Measurements from ENCODE around the gene CWC25.
"Not testable (repeated sequence)": the region's sequence is repeated elsewhere in the genome, so short reads cannot be mapped to it uniquely, and the experiment has no call there.

Gene CWC25

GRCh38 chr17:38824899-38825761 is at the start of gene CWC25:
TSS of gene CWC25 (minus strand) at chr17:38825321. CDS start at chr17:38825183, 138 bp downstream.
- DNase-seq (ENCODE audit: extremely low spot score, insufficient read length, low read depth) (peak; percentile 81), FAIRE-seq (no peak)

DNA sequence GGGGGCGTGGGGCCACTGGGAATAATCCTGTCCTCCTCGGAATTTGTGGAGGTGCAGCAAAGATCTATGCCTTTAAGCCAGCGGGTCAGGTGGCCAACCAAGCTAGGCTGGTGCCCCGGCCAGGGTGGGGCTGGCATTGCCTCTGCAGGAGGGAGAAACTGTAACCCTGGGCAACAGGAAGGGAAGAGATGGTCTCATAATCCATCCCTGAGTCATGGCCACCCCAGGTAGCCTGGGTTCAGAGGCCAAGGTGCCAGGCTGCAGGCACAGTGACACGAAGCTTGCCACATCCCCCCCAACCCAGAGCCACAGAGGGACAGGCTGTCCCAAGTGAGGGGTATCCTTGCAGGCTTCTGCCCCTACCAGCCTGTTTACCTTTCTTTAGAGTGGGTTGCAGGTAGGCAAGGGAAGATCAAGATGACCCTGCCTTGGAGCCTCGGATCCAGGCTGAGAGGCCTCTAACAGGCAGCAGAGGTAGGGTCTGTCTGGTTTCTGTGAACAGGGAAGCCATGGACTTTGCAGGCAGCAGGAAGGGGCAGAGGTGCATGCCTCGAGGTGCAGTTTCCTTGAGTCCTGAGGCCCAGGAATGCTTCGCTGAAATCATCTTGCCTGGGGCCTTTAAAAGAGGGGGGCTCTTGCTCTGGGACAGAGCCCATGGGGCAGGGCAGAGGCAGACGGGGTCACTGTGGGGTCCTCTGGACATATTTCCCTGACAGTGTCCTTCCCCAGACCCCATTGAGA is 48.7 kb upstream of the CWC25 start:
- no peak for DNase-seq (ENCODE audit: extremely low spot score, insufficient read length, low read depth)
- FAIRE-seq: no peak

- DNase-seq (ENCODE audit: extremely low spot score, insufficient read length, low read depth) (no peak), FAIRE-seq (no peak)
Measured at GRCh38 chr17:38872671-38873385, 47.7 kb upstream of the CWC25 start.

- no peak for FAIRE-seq
- no peak for DNase-seq (ENCODE audit: extremely low spot score, insufficient read length, low read depth)
Measured at GRCh38 chr17:38872027-38872511, 46.9 kb upstream of the CWC25 start.

GRCh38 chr17:38871247-38872015 is 46.3 kb upstream of the CWC25 start:
- FAIRE-seq: peak; percentile 86
- no peak for DNase-seq (ENCODE audit: extremely low spot score, insufficient read length, low read depth)

DNA sequence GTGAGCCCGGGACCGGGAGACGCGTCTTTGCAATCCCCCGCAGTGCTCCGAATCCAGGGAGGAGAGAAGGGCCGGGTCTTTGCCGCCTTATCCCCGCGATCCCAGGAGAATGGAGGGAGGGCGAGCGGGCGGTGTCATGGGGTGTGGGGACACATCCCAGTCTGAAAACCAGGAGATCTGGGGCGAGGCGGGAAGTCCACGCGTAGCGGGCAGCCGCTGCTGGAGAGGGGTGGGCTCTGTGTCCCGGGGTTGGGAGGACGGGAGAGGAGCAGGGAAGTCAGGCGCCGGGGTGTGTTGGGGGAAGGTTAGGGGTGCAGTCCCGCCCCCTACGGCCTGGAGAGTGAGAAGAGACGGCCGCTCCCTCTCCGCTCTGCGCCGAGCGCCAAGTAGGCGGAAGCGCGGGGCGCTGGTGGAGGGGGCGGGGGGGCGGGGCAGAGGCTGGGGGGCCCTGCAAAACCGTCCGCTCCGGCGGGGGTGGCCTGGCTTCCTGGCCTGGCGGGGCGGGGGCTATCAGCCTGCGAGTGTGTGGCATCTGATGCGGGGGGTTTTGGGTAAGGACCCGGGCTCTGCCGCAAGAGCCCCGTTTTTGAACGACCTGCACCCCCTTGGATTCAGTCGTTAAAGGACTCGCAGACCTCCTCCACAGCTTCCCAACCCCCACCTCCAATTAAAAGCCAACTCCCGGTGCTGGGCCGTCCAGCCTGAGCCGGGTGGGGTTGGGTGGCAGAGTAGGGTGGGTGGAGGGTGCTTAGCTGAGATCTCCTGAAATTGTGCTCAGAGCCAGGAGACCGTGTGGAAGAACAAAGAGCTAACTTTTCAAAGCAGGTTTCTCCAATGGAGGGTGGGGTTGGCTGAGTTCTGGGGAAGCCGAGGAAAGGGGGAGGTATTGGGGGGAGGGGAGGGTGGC is 45.4 kb upstream of the CWC25 start:
- FAIRE-seq: peak; percentile 35
- DNase-seq (ENCODE audit: extremely low spot score, insufficient read length, low read depth): peak; percentile 48

- FAIRE-seq: peak; percentile 78
- peak; percentile 84 for DNase-seq (ENCODE audit: extremely low spot score, insufficient read length, low read depth)
Measured at GRCh38 chr17:38869526-38870258, 44.6 kb upstream of the CWC25 start, which contains the start of gene LASP1. TSS of gene LASP1 (plus strand) at chr17:38870058. CDS start at chr17:38870190, 132 bp downstream.

DNA sequence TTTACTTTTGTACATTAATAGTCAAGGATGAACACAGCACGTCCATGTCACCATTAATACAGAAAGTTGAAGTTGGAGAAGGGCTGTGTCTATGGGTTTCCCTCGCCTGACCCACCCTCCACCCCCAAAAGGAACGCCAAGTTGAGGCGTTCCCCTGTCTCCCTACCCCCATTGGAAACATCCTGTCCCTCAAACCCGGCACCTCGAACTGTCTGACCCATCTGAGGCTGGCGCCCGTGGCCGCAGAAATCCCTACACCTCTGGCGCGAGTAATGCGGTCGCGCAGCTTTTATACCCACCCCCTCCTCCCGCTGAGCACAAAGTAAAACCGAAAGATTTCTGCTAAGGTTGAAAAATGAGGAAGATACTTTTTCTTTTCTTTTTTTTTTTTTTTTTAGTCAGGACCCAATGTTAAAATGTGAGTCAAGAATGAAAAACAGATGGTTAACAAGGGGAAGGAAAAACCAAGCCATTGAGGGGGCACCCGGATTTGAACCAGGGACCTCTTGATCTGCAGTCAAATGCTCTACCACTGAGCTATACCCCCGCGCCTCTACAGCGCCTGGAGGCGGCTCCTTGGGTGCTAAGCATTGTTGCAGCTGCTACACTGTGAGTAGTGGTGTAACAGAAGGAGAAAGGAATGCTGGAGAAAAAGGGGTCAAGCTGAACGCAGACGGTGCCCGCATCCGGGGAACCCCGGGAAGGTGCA is 43.9 kb upstream of the CWC25 start:
- peak; percentile 83 for FAIRE-seq
- peak; percentile 70 for DNase-seq (ENCODE audit: extremely low spot score, insufficient read length, low read depth)

GRCh38 chr17:38867968-38868816 is 43.1 kb upstream of the CWC25 start:
- FAIRE-seq: peak; percentile 35

DNA sequence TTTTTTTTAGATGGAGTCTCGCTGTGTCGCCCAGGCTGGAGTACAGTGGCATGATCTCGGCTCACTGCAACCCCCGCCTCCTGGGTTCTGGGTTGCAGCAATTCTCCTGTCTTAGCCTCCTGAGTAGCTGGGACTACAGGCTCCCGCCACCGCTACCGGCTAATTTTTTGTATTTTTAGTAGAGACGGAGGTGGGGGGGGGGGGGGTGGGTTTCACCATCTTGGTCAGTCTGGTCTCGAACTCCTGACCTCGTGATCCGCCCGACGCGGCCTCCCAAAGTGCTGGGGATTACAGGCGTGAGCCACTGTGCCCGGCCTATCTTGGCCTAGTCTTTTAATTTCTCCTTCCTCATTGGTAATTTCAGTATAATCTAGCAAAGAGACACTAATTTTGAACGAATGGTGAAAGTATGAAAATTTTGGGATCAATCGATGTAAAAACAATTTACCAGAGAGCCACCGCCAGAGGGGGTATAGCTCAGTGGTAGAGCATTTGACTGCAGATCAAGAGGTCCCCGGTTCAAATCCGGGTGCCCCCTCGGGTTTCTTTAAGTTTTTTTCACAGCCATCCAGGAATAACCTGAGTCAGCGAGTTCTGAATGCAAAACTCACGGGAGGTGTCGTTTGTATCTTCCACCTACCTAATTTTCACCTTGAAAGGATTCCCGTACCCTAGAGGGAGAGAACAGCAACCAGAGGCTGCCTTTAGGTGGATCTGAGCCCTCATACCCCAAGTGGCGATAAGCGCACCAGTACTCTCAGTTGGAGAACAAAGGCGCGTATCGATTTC is 42.3 kb upstream of the CWC25 start:
- DNase-seq (ENCODE audit: extremely low spot score, insufficient read length, low read depth) (no peak), FAIRE-seq (peak; percentile 24)

More at GRCh38 chr17:38867968-38868816, 43.1 kb upstream of the CWC25 start:
- no peak for DNase-seq (ENCODE audit: extremely low spot score, insufficient read length, low read depth)

DNA sequence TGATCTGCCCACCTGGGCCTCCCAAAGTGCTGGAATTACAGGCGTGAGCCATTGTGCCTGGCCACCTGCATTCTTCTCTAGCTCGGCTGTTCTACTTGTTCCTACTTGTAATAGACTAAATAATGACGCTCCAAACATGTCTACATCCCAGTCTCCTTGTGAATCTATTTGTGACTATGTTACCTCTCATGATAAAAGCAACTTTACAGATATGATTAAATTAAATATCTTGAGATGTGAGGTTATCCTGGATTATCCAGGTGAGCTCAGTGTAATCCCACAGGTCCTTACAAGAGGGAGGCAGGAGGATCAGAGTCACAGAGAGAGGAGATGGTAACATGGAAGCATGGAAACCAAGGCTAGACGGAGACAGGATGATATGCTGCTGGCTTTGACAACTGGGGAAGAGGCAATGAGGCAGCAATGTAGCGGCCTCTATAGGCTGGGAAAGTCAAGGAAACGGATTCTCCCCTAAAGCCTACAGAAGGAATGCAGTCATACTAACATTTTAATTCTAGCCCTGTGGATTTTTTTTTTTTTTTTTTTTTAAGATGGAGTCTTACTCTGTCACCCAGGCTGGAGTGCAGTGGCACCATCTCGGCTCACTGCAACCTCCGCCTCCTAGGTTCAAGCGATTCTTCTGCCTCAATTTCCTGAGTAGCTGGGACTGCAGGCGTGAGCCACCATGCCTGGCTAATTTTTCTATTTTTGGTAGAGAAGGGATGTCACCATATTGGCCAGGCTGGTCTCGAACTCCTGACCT is 39.7 kb upstream of the CWC25 start:
- no peak for DNase-seq (ENCODE audit: extremely low spot score, insufficient read length, low read depth)
- no peak for FAIRE-seq

DNA sequence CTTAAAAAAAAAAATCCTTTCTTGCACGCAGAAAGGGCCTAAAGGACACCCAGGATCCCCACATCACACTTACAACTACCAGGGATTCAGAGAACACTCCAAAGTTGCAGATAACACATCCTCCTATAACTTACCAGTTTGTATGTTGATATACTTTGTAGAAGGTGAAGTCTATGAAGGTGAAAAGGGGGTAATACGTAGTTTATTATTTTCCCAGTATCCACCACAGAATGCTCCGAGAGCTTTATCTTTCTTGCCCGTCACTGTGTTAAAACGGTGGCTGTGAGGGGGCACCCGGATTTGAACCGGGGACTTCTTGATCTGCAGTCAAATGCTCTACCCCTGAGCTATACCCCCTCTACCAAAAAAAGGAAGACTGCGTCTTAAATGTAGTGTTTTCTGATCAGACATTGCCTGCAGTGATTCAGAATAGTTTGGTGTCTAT is 36.3 kb upstream of the CWC25 start:
- no peak for FAIRE-seq
- DNase-seq (ENCODE audit: extremely low spot score, insufficient read length, low read depth): no peak

DNA sequence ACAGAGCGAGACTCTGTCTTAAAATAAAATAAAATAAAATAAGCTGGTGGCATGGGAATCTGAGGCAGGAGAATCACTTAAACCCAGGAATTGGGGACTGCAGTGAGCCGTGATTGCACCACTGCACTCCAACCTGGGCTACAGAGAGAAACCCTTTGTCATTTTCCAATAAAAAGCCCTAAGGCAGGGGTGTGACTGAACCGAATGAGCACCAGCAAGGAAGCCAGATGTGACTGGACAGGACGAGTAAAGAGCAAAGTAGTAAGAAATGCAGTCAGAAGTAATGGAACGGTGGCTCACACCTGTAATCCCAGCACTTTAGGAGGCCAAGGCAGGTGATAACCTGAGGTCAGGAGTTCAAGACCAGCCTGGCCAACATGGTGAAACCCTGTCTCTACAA is 32.1 kb upstream of the CWC25 start:
- no peak for DNase-seq (ENCODE audit: extremely low spot score, insufficient read length, low read depth)
- FAIRE-seq: no peak

GRCh38 chr17:38855101-38855714 is 30.1 kb upstream of the CWC25 start:
- FAIRE-seq; DNase-seq (ENCODE audit: extremely low spot score, insufficient read length, low read depth): not testable (repeated sequence)

All from GM18507 (cell line).